Measurements from ENCODE around the gene GALNT2.

GALNT2 gene

DNA sequence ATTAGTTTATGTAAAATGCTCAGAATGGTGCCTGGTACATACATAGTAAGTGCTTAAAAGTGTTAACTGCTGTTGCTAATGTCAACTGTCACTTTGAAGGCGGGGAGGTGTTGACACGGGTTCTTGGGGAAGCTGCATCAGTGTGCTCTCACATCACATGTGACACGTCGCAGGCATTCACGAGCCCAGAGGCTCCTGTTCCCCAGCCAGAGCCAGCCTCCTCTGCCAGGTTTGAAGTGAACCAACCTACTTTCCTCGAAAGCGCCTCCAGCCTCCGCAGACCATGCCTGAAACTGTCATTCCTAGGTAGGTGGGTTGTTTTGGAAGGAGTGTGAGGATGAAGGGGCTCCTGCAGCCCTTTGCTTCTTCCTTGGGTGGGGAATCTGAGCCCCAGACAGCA is 13.8 kb downstream of the GALNT2 start:
- Histone ChIP-seq H3K4me1 (ENCODE audit: control insufficient read depth, insufficient read depth, low read length, unreplicated experiment) (peaks cover 45% of the 10 kb centered on the region), H3K4me3 (ENCODE audit: low read depth, low read length) (no peak overlapping the region), H3K27ac (ENCODE audit: low read depth, low read length) (no peak overlapping the region), H3K27me3 (ENCODE audit: insufficient read depth, low read length) (no peaks in the 10 kb centered on the region), H3K79me2 (ENCODE audit: control insufficient read depth, insufficient read depth, low read length, unreplicated experiment) (peaks cover 94% of the 10 kb centered on the region), H2AFZ (ENCODE audit: low read length, unreplicated experiment) (no peak overlapping the region), H3K36me3 (ENCODE audit: insufficient read depth, low read length) (peaks cover 9% of the 10 kb centered on the region; the same call in 1 of the 2 replicates)

- H3K4me3 ChIP-seq (ENCODE audit: low read depth, low read length) = no peak overlapping the region
- H3K36me3 ChIP-seq (ENCODE audit: insufficient read depth, low read length) = peaks cover 9% of the 10 kb centered on the region; the same call in 1 of the 2 replicates
- H3K4me1 ChIP-seq (ENCODE audit: control insufficient read depth, insufficient read depth, low read length, unreplicated experiment) = peaks cover 50% of the 10 kb centered on the region
- H3K27me3 ChIP-seq (ENCODE audit: insufficient read depth, low read length) = no peaks in the 10 kb centered on the region
- H3K79me2 ChIP-seq (ENCODE audit: control insufficient read depth, insufficient read depth, low read length, unreplicated experiment) = peaks cover 94% of the 10 kb centered on the region
- no peak overlapping the region for H3K27ac ChIP-seq (ENCODE audit: low read depth, low read length)
- H2AFZ ChIP-seq (ENCODE audit: low read length, unreplicated experiment) = no peak overlapping the region
Measured at GRCh38 chr1:230081751-230082150, 14.7 kb downstream of the GALNT2 start.

- no peak overlapping the region for H2AFZ ChIP-seq (ENCODE audit: low read length, unreplicated experiment)
- peaks cover 50% of the 10 kb centered on the region for H3K4me1 ChIP-seq (ENCODE audit: control insufficient read depth, insufficient read depth, low read length, unreplicated experiment)
- H3K27ac ChIP-seq (ENCODE audit: low read depth, low read length) = peak overlapping the region; percentile 93; the same call in 1 of the 2 replicates
- peaks cover 9% of the 10 kb centered on the region; the same call in 1 of the 2 replicates for H3K36me3 ChIP-seq (ENCODE audit: insufficient read depth, low read length)
- no peak overlapping the region for H3K4me3 ChIP-seq (ENCODE audit: low read depth, low read length)
- H3K79me2 ChIP-seq (ENCODE audit: control insufficient read depth, insufficient read depth, low read length, unreplicated experiment) = peaks cover 94% of the 10 kb centered on the region
- no peaks in the 10 kb centered on the region for H3K27me3 ChIP-seq (ENCODE audit: insufficient read depth, low read length)
Measured at GRCh38 chr1:230082211-230082610, 15.2 kb downstream of the GALNT2 start.

DNA sequence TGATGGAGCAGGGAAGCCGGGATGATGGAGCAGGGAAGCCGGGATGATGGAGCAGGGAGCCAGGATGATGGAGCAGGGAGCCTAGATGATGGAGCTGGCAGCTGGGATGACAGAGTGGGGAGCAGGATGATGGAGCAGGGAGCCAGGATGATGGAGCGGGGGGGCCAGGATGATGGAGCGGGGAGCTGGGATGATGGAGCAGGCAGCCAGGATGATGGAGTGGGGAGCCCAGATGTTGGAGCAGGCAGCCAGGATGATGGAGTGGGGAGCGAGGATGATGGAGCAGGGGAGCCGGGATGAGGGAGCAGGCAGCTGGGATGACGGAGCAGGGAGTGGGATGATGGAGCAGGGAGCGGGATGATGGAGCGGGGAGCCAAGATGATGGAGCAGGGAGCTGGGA is 16.0 kb downstream of the GALNT2 start:
- Histone ChIP-seq H2AFZ (ENCODE audit: low read length, unreplicated experiment) (no peak overlapping the region), H3K4me1 (ENCODE audit: control insufficient read depth, insufficient read depth, low read length, unreplicated experiment) (peaks cover 50% of the 10 kb centered on the region), H3K36me3 (ENCODE audit: insufficient read depth, low read length) (peaks cover 9% of the 10 kb centered on the region; the same call in 1 of the 2 replicates), H3K27ac (ENCODE audit: low read depth, low read length) (peak overlapping the region; percentile 93), H3K27me3 (ENCODE audit: insufficient read depth, low read length) (no peaks in the 10 kb centered on the region), H3K4me3 (ENCODE audit: low read depth, low read length) (no peak overlapping the region), H3K79me2 (ENCODE audit: control insufficient read depth, insufficient read depth, low read length, unreplicated experiment) (peaks cover 94% of the 10 kb centered on the region)

GRCh38 chr1:230083746-230084407 is 16.8 kb downstream of the GALNT2 start:
- peaks cover 54% of the 10 kb centered on the region for H3K4me1 ChIP-seq (ENCODE audit: control insufficient read depth, insufficient read depth, low read length, unreplicated experiment)
- H3K36me3 ChIP-seq (ENCODE audit: insufficient read depth, low read length) = peaks cover 9% of the 10 kb centered on the region; the same call in 1 of the 2 replicates
- no peak overlapping the region for H2AFZ ChIP-seq (ENCODE audit: low read length, unreplicated experiment)
- peaks cover 94% of the 10 kb centered on the region for H3K79me2 ChIP-seq (ENCODE audit: control insufficient read depth, insufficient read depth, low read length, unreplicated experiment)
- peak overlapping the region; percentile 93 for H3K27ac ChIP-seq (ENCODE audit: low read depth, low read length)
- peak overlapping the region; percentile 52; the same call in 1 of the 2 replicates for H3K4me3 ChIP-seq (ENCODE audit: low read depth, low read length)
- no peaks in the 10 kb centered on the region for H3K27me3 ChIP-seq (ENCODE audit: insufficient read depth, low read length)

DNA sequence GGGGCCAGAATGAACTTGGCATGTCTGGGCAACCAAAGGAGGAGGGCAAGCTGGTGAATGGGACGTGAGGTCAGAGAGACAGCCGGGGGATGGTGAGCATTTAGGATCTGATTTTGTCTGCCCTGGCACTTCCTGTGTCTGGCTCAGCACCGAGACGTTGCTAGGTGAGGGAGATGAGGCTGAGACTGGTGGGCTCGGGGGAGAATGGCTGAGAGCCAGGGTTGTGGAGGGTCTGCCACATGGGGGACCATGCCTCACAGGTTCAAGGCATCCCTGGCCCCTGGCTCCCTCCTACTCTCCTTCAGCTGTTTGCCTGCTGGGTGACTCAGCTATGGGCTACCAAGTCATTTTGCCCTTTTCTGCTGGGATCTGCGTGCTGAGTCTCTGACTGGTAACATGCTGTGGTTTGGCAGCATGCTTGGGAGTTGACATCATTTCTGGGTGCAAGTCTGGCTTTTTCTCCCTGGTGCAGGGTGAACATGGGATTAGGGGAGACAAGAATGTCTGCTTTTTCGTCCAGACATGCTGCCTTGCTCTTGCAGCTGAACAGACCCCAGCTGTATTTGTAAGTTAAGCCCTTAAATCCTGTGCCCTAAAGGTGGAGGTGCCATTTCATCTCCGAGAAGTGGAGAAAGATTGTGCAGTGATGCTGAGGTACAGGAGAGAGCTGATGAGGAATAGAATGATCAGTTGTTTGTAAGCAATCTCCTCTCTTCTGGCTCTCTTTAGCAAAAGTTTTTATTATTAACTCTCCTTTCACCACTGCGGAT is 17.6 kb downstream of the GALNT2 start:
- Histone ChIP-seq H3K36me3 (ENCODE audit: insufficient read depth, low read length) (0 out of 2 replicates have a peak, but pooled peaks cover 5% of the 10 kb centered on the region), H3K79me2 (ENCODE audit: control insufficient read depth, insufficient read depth, low read length, unreplicated experiment) (peaks cover 94% of the 10 kb centered on the region), H2AFZ (ENCODE audit: low read length, unreplicated experiment) (no peak overlapping the region), H3K4me3 (ENCODE audit: low read depth, low read length) (peak overlapping the region; percentile 52), H3K4me1 (ENCODE audit: control insufficient read depth, insufficient read depth, low read length, unreplicated experiment) (peaks cover 60% of the 10 kb centered on the region), H3K27ac (ENCODE audit: low read depth, low read length) (peak overlapping the region; percentile 93), H3K27me3 (ENCODE audit: insufficient read depth, low read length) (no peaks in the 10 kb centered on the region)

- Histone ChIP-seq H3K27ac (ENCODE audit: low read depth, low read length) (peak overlapping the region; percentile 93), H3K4me3 (ENCODE audit: low read depth, low read length) (peak overlapping the region; percentile 22), H3K4me1 (ENCODE audit: control insufficient read depth, insufficient read depth, low read length, unreplicated experiment) (peaks cover 65% of the 10 kb centered on the region), H3K36me3 (ENCODE audit: insufficient read depth, low read length) (0 out of 2 replicates have a peak, but pooled peaks cover 5% of the 10 kb centered on the region), H3K79me2 (ENCODE audit: control insufficient read depth, insufficient read depth, low read length, unreplicated experiment) (peaks cover 93% of the 10 kb centered on the region), H3K27me3 (ENCODE audit: insufficient read depth, low read length) (no peaks in the 10 kb centered on the region), H2AFZ (ENCODE audit: low read length, unreplicated experiment) (no peak overlapping the region)
Measured at GRCh38 chr1:230085178-230085515, 18.1 kb downstream of the GALNT2 start.

GRCh38 chr1:230086151-230086550 is 19.1 kb downstream of the GALNT2 start:
- peaks cover 91% of the 10 kb centered on the region for H3K79me2 ChIP-seq (ENCODE audit: control insufficient read depth, insufficient read depth, low read length, unreplicated experiment)
- no peak overlapping the region for H3K4me3 ChIP-seq (ENCODE audit: low read depth, low read length)
- H3K4me1 ChIP-seq (ENCODE audit: control insufficient read depth, insufficient read depth, low read length, unreplicated experiment) = peaks cover 74% of the 10 kb centered on the region
- H3K27ac ChIP-seq (ENCODE audit: low read depth, low read length) = peak overlapping the region; percentile 93
- no peak overlapping the region for H2AFZ ChIP-seq (ENCODE audit: low read length, unreplicated experiment)
- 0 out of 2 replicates have a peak, but pooled peaks cover 5% of the 10 kb centered on the region for H3K36me3 ChIP-seq (ENCODE audit: insufficient read depth, low read length)
- H3K27me3 ChIP-seq (ENCODE audit: insufficient read depth, low read length) = no peaks in the 10 kb centered on the region

GRCh38 chr1:230087028-230087716 is 20.1 kb downstream of the GALNT2 start:
- peaks cover 84% of the 10 kb centered on the region for H3K4me1 ChIP-seq (ENCODE audit: control insufficient read depth, insufficient read depth, low read length, unreplicated experiment)
- peaks cover 89% of the 10 kb centered on the region for H3K79me2 ChIP-seq (ENCODE audit: control insufficient read depth, insufficient read depth, low read length, unreplicated experiment)
- no peak overlapping the region for H3K4me3 ChIP-seq (ENCODE audit: low read depth, low read length)
- H3K36me3 ChIP-seq (ENCODE audit: insufficient read depth, low read length) = 0 out of 2 replicates have a peak, but pooled peaks cover 5% of the 10 kb centered on the region
- peak overlapping the region; percentile 93 for H3K27ac ChIP-seq (ENCODE audit: low read depth, low read length)
- H3K27me3 ChIP-seq (ENCODE audit: insufficient read depth, low read length) = no peaks in the 10 kb centered on the region
- H2AFZ ChIP-seq (ENCODE audit: low read length, unreplicated experiment) = no peak overlapping the region

DNA sequence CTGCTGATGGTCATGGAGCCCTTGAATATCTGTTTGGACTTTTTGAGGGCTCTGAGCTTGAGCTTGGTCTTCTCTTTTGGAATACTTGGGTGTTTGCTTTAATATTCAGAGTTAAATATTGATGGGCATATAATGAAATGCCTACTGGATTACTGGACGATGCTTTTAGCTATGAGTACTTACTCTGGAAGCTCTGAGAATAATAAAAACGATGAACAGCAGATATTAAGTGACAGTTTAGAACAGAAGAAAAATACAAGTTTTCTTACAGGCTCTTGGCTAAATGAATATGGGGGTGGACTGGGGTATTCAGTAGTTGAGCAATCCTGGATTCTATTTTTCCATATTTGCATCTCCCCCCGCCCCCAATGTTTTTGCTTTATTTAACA is 20.7 kb downstream of the GALNT2 start:
- peaks cover 90% of the 10 kb centered on the region for H3K4me1 ChIP-seq (ENCODE audit: control insufficient read depth, insufficient read depth, low read length, unreplicated experiment)
- peaks cover 89% of the 10 kb centered on the region for H3K79me2 ChIP-seq (ENCODE audit: control insufficient read depth, insufficient read depth, low read length, unreplicated experiment)
- H3K36me3 ChIP-seq (ENCODE audit: insufficient read depth, low read length) = no peaks in the 10 kb centered on the region
- peak overlapping the region; percentile 93 for H3K27ac ChIP-seq (ENCODE audit: low read depth, low read length)
- H3K4me3 ChIP-seq (ENCODE audit: low read depth, low read length) = no peak overlapping the region
- H2AFZ ChIP-seq (ENCODE audit: low read length, unreplicated experiment) = no peak overlapping the region
- no peaks in the 10 kb centered on the region for H3K27me3 ChIP-seq (ENCODE audit: insufficient read depth, low read length)
